GM04504 (cell line): ENCODE measurements around the gene GCNT1.
"Not testable (repeated sequence)": the region's sequence is repeated elsewhere in the genome, so short reads cannot be mapped to it uniquely, and the experiment has no call there.

Source experiments
- DNase-seq: peaks from one replicate; pipeline ENCODE4 v3.0.0-alpha.2; 2012; ENCODE audit warnings: low read depth

Gene GCNT1

GRCh38 chr9:76490249-76490990 is 31.4 kb downstream of the GCNT1 start:
- no peak for DNase-seq

- DNase-seq, result not testable (repeated sequence)
Measured at GRCh38 chr9:76491056-76491455, 32.1 kb downstream of the GCNT1 start.

- DNase-seq, result not testable (repeated sequence)
Measured at GRCh38 chr9:76493496-76493895, 34.5 kb downstream of the GCNT1 start.

- no peak for DNase-seq
Measured at GRCh38 chr9:76500061-76500460, 41.1 kb downstream of the GCNT1 start.

GRCh38 chr9:76502746-76503145 is 43.8 kb downstream of the GCNT1 start:
- DNase-seq, result no peak

GRCh38 chr9:76510041-76510440 is 51.1 kb downstream of the GCNT1 start:
- DNase-seq, result peak; percentile 44

GRCh38 chr9:76510446-76510845 is 51.5 kb downstream of the GCNT1 start:
- DNase-seq, result no peak

- DNase-seq, result peak; percentile 40
Measured at GRCh38 chr9:76512826-76513225, 53.8 kb downstream of the GCNT1 start.

- DNase-seq, result no peak
Measured at GRCh38 chr9:76516350-76516749, 57.4 kb downstream of the GCNT1 start.

- DNase-seq, result no peak
Measured at GRCh38 chr9:76516871-76517270, 57.9 kb downstream of the GCNT1 start.

GRCh38 chr9:76519075-76519835 is 60.3 kb downstream of the GCNT1 start:
- no peak for DNase-seq

- no peak for DNase-seq
Measured at GRCh38 chr9:76521244-76521681, 62.3 kb downstream of the GCNT1 start.

GRCh38 chr9:76521906-76522305 is 62.9 kb downstream of the GCNT1 start:
- no peak for DNase-seq

- DNase-seq, result not testable (repeated sequence)
Measured at GRCh38 chr9:76523617-76524200, 64.7 kb downstream of the GCNT1 start.

- DNase-seq, result no peak
Measured at GRCh38 chr9:76525196-76525595, 66.2 kb downstream of the GCNT1 start.

- DNase-seq, result no peak
Measured at GRCh38 chr9:76526026-76526425, 67.0 kb downstream of the GCNT1 start.

GRCh38 chr9:76528056-76528455 is 69.1 kb downstream of the GCNT1 start:
- DNase-seq, result peak; percentile 66

- no peak for DNase-seq
Measured at GRCh38 chr9:76528642-76529190, 69.7 kb downstream of the GCNT1 start.

- no peak for DNase-seq
Measured at GRCh38 chr9:76529653-76530052, 70.7 kb downstream of the GCNT1 start.

GRCh38 chr9:76530458-76531110 is 71.6 kb downstream of the GCNT1 start:
- no peak for DNase-seq

GRCh38 chr9:76531231-76531780 is 72.3 kb downstream of the GCNT1 start:
- no peak for DNase-seq

- DNase-seq, result not testable (repeated sequence)
Measured at GRCh38 chr9:76532877-76533276, 73.9 kb downstream of the GCNT1 start.
